Hepatocyte (in vitro differentiated cells): ENCODE results near the gene ADGRL1. TPM values are rescaled to one million over a fixed set of nuclear protein-coding genes. Genes with fewer than 3 reads are reported as not detected.

Experiments used
- DNase-seq: peaks from one replicate; pipeline ENCODE4 v3.0.0-alpha.2; 2016; ENCODE audit warnings: low spot score
- H2AFZ ChIP-seq: fragments of 200-600 bp; sonication (generic); 2 replicates; pipeline ENCODE4 v1.6.0; 2016; ENCODE audit warnings: antibody characterized with exemption, mild to moderate bottlenecking
- H3K27ac ChIP-seq: fragments of 200-600 bp; sonication (generic); 2 replicates; pipeline ENCODE4 v1.5.1; 2016; ENCODE audit warnings: mild to moderate bottlenecking
- H3K27me3 ChIP-seq: fragments of 200-600 bp; sonication (generic); 2 replicates; pipeline ENCODE4 v1.6.1; 2016
- H3K36me3 ChIP-seq: fragments of 200-600 bp; sonication (generic); replicated peaks from 2 replicates; pipeline ENCODE4 v1.5.1; 2016; ENCODE audit warnings: low read depth; ENCODE audit not compliant: insufficient read depth
- H3K4me1 ChIP-seq: fragments of 200-600 bp; sonication (generic); 2 replicates; pipeline ENCODE4 v1.5.1; 2016; ENCODE audit warnings: mild to moderate bottlenecking, moderate library complexity; ENCODE audit not compliant: insufficient read depth
- H3K4me2 ChIP-seq: fragments of 200-600 bp; sonication (generic); 2 replicates; pipeline ENCODE4 v1.6.0; 2016
- H3K4me3 ChIP-seq: fragments of 200-600 bp; sonication (generic); 2 replicates; pipeline ENCODE4 v1.5.1; 2016; ENCODE audit warnings: mild to moderate bottlenecking
- H3K79me2 ChIP-seq: fragments of 200-600 bp; sonication (generic); 2 replicates; pipeline ENCODE4 v1.6.0; 2017; ENCODE audit warnings: mild to moderate bottlenecking
- H3K9me2 ChIP-seq: fragments of 200-600 bp; sonication (generic); replicated peaks from 2 replicates; pipeline ENCODE4 v1.6.0; 2017; ENCODE audit warnings: mild to moderate bottlenecking; ENCODE audit not compliant: insufficient read depth
- H3K9me3 ChIP-seq: fragments of 200-600 bp; sonication (generic); 2 replicates; pipeline ENCODE4 v1.5.1; 2016; ENCODE audit warnings: low read depth, mild to moderate bottlenecking
- H4K20me1 ChIP-seq: fragments of 200-600 bp; sonication (generic); 2 replicates; pipeline ENCODE4 v1.6.0; 2016; ENCODE audit warnings: mild to moderate bottlenecking; ENCODE audit not compliant: insufficient read depth, poor library complexity, severe bottlenecking
- EZH2 ChIP-seq: fragments of 200-600 bp; sonication (generic); IDR thresholded peaks from 2 replicates; pipeline ENCODE4 v1.6.1; 2016; ENCODE audit warnings: antibody characterized with exemption, mild to moderate bottlenecking, borderline replicate concordance
- EZH2phosphoT487 ChIP-seq: fragments of 200-600 bp; sonication (generic); IDR thresholded peaks from one replicate; pipeline ENCODE4 v1.6.1; 2018; ENCODE audit warnings: antibody characterized with exemption, mild to moderate bottlenecking, low read depth, moderate library complexity; ENCODE audit not compliant: unreplicated experiment, severe bottlenecking
- WGBS: methylation state at CpG from one replicate; pipeline ENCODE4 v1.1.6; 2016; ENCODE audit warnings: low lambda C conversion rate; ENCODE audit errors: missing lambda C conversion rate; 5-methylcytosine and 5-hydroxymethylcytosine counted together
- polyA plus RNA-seq: library from polyadenylated mRNA; unstranded; fragments of >200 nt; fragmentation: Nextera tagmentation; extraction: Ambion mirVana; gene quantifications from 2 replicates; pipeline ENCODE4 v1.2.1, GENCODE V29; 2016
- total RNA-seq: library from RNA; depleted of rRNA; stranded (reverse); fragments of >200 nt; gene quantifications from 2 replicates; pipeline ENCODE4 v1.2.3, GENCODE V29; 2014
- TF ChIP-seq, protein P1 (sequence below): fragments of 200-600 bp; sonication (generic); IDR thresholded peaks from 2 replicates; pipeline ENCODE4 v1.5.1; 2016; ENCODE audit warnings: antibody characterized with exemption, mild to moderate bottlenecking; ENCODE audit not compliant: poor library complexity

The ADGRL1 gene
- total and polyA plus RNA-seq, 2 experiments from 2014 or later, result 11.5 to 11.9 TPM

DNA sequence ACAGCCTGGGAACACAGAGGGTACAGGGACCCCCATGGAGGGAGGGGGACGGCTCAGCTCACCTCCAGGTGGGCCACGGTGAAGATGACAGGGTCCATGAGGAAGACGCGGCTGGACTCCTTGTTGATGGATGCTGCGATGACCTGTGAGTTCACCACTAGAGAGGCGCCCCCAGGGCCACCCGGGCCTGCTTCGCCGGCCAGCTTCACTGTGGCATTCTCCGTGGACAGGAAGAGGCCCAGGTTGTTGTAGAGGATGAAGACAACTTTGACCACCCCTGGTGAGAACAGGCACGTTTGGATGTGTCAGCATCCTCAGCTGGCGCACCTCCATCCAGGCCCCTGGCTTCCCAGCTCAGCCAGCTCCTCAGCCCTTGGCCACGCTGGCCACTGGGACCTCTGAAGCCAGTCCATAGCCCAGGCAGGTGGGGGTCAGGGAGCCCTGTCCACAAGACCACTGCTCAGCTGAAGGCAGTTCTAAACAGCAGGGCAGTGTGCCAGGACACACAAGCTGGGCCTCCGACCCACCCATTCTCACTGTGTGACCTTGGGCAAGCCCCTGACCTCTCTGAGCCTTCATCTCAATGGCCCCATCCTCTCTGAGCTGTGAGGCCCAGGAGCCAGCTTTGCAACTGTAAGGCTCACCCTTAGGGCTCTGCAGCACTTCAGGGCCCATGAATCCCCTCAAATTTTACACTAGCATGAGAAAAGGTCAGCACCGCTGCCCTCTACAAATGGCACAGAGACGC is 47.5 kb downstream of the ADGRL1 start:
- no peak overlapping the region for H3K4me2 ChIP-seq
- no peak overlapping the region for H2AFZ ChIP-seq
- no peaks in the 10 kb centered on the region for H3K9me2 ChIP-seq
- 96% methylated on average over 16 of the region's 16 CpGs for WGBS
- H3K27me3 ChIP-seq, result no peaks in the 10 kb centered on the region
- no peak overlapping the region for H3K4me3 ChIP-seq
- H3K9me3 ChIP-seq, result no peaks in the 10 kb centered on the region
- TF ChIP-seq EZH2, result no peak
- TF ChIP-seq, protein P1, sequence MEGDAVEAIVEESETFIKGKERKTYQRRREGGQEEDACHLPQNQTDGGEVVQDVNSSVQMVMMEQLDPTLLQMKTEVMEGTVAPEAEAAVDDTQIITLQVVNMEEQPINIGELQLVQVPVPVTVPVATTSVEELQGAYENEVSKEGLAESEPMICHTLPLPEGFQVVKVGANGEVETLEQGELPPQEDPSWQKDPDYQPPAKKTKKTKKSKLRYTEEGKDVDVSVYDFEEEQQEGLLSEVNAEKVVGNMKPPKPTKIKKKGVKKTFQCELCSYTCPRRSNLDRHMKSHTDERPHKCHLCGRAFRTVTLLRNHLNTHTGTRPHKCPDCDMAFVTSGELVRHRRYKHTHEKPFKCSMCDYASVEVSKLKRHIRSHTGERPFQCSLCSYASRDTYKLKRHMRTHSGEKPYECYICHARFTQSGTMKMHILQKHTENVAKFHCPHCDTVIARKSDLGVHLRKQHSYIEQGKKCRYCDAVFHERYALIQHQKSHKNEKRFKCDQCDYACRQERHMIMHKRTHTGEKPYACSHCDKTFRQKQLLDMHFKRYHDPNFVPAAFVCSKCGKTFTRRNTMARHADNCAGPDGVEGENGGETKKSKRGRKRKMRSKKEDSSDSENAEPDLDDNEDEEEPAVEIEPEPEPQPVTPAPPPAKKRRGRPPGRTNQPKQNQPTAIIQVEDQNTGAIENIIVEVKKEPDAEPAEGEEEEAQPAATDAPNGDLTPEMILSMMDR, result no peak
- no peak for TF ChIP-seq EZH2phosphoT487
- no peak for DNase-seq
- no peaks in the 10 kb centered on the region for H3K4me1 ChIP-seq
- H3K79me2 ChIP-seq, result no peaks in the 10 kb centered on the region
- H3K27ac ChIP-seq, result no peak overlapping the region
- no peaks in the 10 kb centered on the region for H3K36me3 ChIP-seq
- H4K20me1 ChIP-seq, result no peaks in the 10 kb centered on the region

DNA sequence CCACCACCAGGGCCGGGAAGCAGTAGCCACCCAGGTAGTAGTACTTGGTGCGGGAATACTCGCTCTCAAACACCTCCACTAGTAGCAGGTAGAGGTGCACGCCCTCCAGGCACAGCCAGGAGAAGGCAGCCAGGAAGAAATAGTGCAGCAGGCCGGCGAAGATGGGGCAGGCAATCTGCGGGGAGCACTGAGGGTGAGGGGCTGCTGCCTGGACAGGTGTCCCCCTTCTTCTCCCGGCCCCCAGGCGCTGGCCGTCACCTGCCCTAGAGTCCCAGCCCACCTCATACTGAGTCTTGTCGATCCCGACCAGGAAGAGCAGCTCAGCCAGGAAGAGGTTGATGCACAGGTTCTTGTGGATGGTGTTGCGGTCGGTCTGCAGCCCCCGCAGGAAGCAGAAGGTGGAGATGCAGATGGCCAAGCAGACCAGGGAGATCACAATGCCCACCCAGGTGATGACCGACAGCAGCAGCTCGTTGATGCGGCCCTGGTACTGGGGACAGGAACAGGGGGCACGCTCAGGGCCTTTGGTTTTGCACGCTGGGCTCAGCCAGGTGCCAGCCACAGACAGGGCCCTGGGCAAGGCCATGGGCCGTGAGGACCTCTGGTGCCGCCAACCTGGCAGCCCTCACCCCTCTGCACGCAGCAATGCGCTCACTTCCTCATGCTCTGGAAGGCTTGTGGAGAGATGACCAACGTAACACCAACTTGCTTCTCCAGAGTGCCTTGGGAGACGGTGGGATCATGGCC is 48.8 kb downstream of the ADGRL1 start:
- Histone ChIP-seq H3K4me1 (no peaks in the 10 kb centered on the region), H3K36me3 (no peaks in the 10 kb centered on the region), H3K9me3 (no peaks in the 10 kb centered on the region), H3K4me3 (no peak overlapping the region), H3K9me2 (no peaks in the 10 kb centered on the region), H2AFZ (no peak overlapping the region), H3K4me2 (no peak overlapping the region), H3K27ac (no peak overlapping the region), H4K20me1 (no peaks in the 10 kb centered on the region), H3K27me3 (no peaks in the 10 kb centered on the region), H3K79me2 (no peaks in the 10 kb centered on the region)
- no peak for TF ChIP-seq EZH2phosphoT487
- TF ChIP-seq, protein P1, result no peak
- no peak for TF ChIP-seq EZH2
- 95% methylated on average over 24 of the region's 26 CpGs for whole genome bisulfite sequencing
- DNase-seq, result no peak

DNA sequence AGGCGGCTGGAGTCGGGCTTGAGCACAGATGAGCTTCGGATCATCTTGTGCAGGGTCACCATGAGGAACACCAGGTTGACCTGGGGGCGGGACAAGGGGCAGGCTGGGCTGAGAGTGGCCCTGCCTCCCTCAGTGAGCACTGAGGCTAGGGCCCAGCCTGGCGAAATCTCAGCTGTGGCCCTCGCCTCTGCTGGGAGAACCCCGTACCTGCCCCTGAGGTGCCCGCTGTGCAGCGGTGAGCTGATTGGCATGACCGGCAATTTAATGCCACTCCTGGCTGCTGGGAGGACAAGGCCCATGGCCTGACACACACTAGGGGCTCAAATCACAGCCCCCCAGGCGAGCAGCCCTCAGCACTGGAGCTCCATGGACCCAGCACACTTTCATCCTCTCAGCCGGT is 49.8 kb downstream of the ADGRL1 start:
- Histone ChIP-seq H3K27ac (no peak overlapping the region), H3K9me3 (no peaks in the 10 kb centered on the region), H3K4me1 (no peaks in the 10 kb centered on the region), H3K27me3 (no peaks in the 10 kb centered on the region), H3K4me2 (no peak overlapping the region), H3K36me3 (no peaks in the 10 kb centered on the region), H3K4me3 (no peak overlapping the region), H4K20me1 (no peaks in the 10 kb centered on the region), H3K79me2 (no peaks in the 10 kb centered on the region), H3K9me2 (no peaks in the 10 kb centered on the region), H2AFZ (no peak overlapping the region)
- TF ChIP-seq EZH2phosphoT487 (no peak), EZH2 (no peak)
- TF ChIP-seq, protein P1, result no peak
- WGBS, result 96% methylated on average over 12 of the region's 12 CpGs
- no peak for DNase-seq
